Hematopoietic multipotent progenitor cell (in vitro differentiated cells): ENCODE measurements around the gene CYTL1. TPM values are rescaled to one million over a fixed set of nuclear protein-coding genes. Genes with fewer than 3 reads are reported as not detected.
"Not testable (repeated sequence)": the region's sequence is repeated elsewhere in the genome, so short reads cannot be mapped to it uniquely, and the experiment has no call there.

Experiments
- DNase-seq, 3 donors: peaks; one replicate each; pipeline ENCODE4 v3.0.0-alpha.2; 2011 to 2015; ENCODE audit warnings: low read depth in 2 of 3, low spot score in 2 of 3
- total RNA-seq: library from RNA; depleted of rRNA; stranded (reverse); fragments of >200 nt; gene quantifications from one replicate; pipeline ENCODE4 v1.2.3, GENCODE V29; 2012

CYTL1 gene
- total RNA-seq, 1 donor = 98.3 TPM

- DNase-seq = no peak
Measured at GRCh38 chr4:5003918-5004317, 15.3 kb downstream of the CYTL1 start.

- DNase-seq = peak in 2 of 3 donors; percentile 85 to 94
Measured at GRCh38 chr4:5003372-5003857, 15.8 kb downstream of the CYTL1 start.

- DNase-seq = not testable (repeated sequence)
Measured at GRCh38 chr4:5001641-5002040, 17.6 kb downstream of the CYTL1 start.

GRCh38 chr4:4996935-4997334 is 22.3 kb downstream of the CYTL1 start:
- DNase-seq = peak in 1 of 3 donors; percentile 42

- no peak for DNase-seq
Measured at GRCh38 chr4:4995908-4996265, 23.4 kb downstream of the CYTL1 start.

GRCh38 chr4:4995103-4995907 is 24.0 kb downstream of the CYTL1 start:
- DNase-seq = peak in 2 of 3 donors; percentile 66 to 81

- no peak for DNase-seq
Measured at GRCh38 chr4:4994312-4995097, 24.8 kb downstream of the CYTL1 start.

- no peak for DNase-seq
Measured at GRCh38 chr4:4992833-4993232, 26.4 kb downstream of the CYTL1 start.

GRCh38 chr4:4991541-4992099 is 27.6 kb downstream of the CYTL1 start:
- DNase-seq = no peak

- peak in 1 of 3 donors; percentile 9 for DNase-seq
Measured at GRCh38 chr4:4990857-4991540, 28.3 kb downstream of the CYTL1 start.

- DNase-seq = no peak
Measured at GRCh38 chr4:4990329-4990728, 28.9 kb downstream of the CYTL1 start.

GRCh38 chr4:4989083-4989622 is 30.1 kb downstream of the CYTL1 start:
- no peak for DNase-seq

GRCh38 chr4:4987656-4988055 is 31.6 kb downstream of the CYTL1 start:
- no peak for DNase-seq

- no peak for DNase-seq
Measured at GRCh38 chr4:4986841-4987240, 32.4 kb downstream of the CYTL1 start.

GRCh38 chr4:4985844-4986243 is 33.4 kb downstream of the CYTL1 start:
- DNase-seq = peak in 1 of 3 donors; percentile 54

- no peak for DNase-seq
Measured at GRCh38 chr4:4985036-4985435, 34.2 kb downstream of the CYTL1 start.

- no peak for DNase-seq
Measured at GRCh38 chr4:4984186-4984585, 35.1 kb downstream of the CYTL1 start.

GRCh38 chr4:4981827-4982226 is 37.4 kb downstream of the CYTL1 start:
- DNase-seq = no peak

- no peak for DNase-seq
Measured at GRCh38 chr4:4981427-4981826, 37.8 kb downstream of the CYTL1 start.

- DNase-seq = no peak
Measured at GRCh38 chr4:4980621-4981230, 38.5 kb downstream of the CYTL1 start.
